PFSK-1 (cell line): ENCODE results near the gene AGER.

ENCODE experiments used
- FOXP2 ChIP-seq: optimal IDR thresholded peaks from 2 replicates; pipeline ENCODE3; 2011; ENCODE audit warnings: borderline replicate concordance, control low read depth, inconsistent platforms; ENCODE audit not compliant: insufficient read depth; ENCODE audit errors: extremely low read length, extremely low read depth
- POLR2AphosphoS5 ChIP-seq: IDR thresholded peaks from 2 replicates; pipeline ENCODE4 v1.6.1; 2012; ENCODE audit warnings: low read depth, mild to moderate bottlenecking, control low read depth, low read length, moderate library complexity
- SIN3A ChIP-seq: IDR thresholded peaks from 2 replicates; pipeline ENCODE4 v1.6.1; 2012; ENCODE audit warnings: mild to moderate bottlenecking, low read length, moderate library complexity, borderline replicate concordance; ENCODE audit not compliant: insufficient read depth
- TAF1 ChIP-seq: IDR thresholded peaks from 2 replicates; pipeline ENCODE4 v1.6.1; 2012; ENCODE audit warnings: low read length, control low read depth, borderline replicate concordance; ENCODE audit not compliant: insufficient read depth
- TF ChIP-seq, protein P1 (sequence below), 2 experiments: IDR thresholded peaks; 2 replicates each; pipeline versions ENCODE4 v1.6.1 to v1.8.0; 2011 to 2012; ENCODE audit warnings: low read depth in 2 of 2, low read length in 2 of 2, control low read depth in 1 of 2, inconsistent platforms in 1 of 2, mild to moderate bottlenecking in 1 of 2, moderate library complexity in 1 of 2; ENCODE audit not compliant: insufficient read depth in 1 of 2

AGER gene

DNA sequence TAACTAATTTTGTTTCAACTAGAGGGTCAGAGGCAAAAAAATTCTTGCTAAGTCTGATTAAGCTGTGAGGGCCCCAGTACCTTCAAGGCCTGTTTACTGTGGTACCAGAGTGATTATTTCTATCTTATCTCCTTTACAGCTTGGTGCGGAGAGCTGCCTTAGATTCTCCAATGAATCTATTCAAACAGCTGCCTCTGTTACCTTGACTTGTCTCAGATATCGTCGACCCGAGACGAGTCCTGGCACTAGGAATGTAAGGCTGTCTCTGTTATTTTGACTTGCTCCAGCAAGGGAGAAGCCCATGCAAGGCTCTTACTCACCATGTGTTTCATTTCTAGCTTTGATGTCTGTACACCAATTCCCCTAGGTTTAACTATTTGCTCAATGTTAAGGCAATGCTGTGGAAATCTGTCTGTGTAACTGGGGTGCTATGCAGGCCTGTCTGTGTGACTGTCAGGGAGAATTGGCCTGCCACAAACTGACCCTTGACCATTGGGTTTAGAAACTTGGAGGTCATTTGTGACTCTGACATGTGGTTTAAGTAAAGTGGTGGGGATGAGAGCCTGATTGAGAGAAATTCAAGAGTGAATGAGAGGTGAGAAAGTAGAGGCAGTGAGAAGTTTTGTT is 43.5 kb downstream of the AGER start:
- no peak for TF ChIP-seq SIN3A
- no peak for TF ChIP-seq TAF1
- TF ChIP-seq FOXP2 = no peak
- TF ChIP-seq, protein P1, sequence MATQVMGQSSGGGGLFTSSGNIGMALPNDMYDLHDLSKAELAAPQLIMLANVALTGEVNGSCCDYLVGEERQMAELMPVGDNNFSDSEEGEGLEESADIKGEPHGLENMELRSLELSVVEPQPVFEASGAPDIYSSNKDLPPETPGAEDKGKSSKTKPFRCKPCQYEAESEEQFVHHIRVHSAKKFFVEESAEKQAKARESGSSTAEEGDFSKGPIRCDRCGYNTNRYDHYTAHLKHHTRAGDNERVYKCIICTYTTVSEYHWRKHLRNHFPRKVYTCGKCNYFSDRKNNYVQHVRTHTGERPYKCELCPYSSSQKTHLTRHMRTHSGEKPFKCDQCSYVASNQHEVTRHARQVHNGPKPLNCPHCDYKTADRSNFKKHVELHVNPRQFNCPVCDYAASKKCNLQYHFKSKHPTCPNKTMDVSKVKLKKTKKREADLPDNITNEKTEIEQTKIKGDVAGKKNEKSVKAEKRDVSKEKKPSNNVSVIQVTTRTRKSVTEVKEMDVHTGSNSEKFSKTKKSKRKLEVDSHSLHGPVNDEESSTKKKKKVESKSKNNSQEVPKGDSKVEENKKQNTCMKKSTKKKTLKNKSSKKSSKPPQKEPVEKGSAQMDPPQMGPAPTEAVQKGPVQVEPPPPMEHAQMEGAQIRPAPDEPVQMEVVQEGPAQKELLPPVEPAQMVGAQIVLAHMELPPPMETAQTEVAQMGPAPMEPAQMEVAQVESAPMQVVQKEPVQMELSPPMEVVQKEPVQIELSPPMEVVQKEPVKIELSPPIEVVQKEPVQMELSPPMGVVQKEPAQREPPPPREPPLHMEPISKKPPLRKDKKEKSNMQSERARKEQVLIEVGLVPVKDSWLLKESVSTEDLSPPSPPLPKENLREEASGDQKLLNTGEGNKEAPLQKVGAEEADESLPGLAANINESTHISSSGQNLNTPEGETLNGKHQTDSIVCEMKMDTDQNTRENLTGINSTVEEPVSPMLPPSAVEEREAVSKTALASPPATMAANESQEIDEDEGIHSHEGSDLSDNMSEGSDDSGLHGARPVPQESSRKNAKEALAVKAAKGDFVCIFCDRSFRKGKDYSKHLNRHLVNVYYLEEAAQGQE (IDR thresholded peaks at IDR 0.05; ENCODE audit: insufficient read depth in 1 of 2, low read depth in 2 of 2, low read length in 2 of 2) = no peak
- TF ChIP-seq POLR2AphosphoS5 = no peak

DNA sequence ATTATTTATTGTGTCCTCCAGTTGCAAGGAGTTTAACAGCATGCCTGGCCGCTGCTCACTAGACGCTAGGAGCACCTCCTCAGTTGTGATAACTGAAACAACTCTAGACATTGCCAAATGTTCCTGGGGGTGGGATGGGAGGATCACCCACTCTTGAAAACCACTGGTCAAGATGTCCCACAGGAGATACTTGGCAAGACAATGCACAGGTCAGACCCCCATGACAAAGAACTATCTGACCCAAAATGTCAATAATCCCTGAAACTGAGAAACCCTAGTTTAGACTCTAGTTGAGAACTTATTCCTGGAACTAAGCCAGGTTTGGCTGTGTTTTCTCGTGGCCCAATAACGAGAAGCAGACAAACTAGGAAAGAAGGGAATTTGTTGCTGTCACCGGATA is 44.5 kb downstream of the AGER start:
- TF ChIP-seq, protein P1 (IDR thresholded peaks at IDR 0.05; ENCODE audit: insufficient read depth in 1 of 2, low read depth in 2 of 2, low read length in 2 of 2) = no peak
- no peak for TF ChIP-seq TAF1
- TF ChIP-seq FOXP2 = no peak
- TF ChIP-seq POLR2AphosphoS5 = no peak
- no peak for TF ChIP-seq SIN3A

DNA sequence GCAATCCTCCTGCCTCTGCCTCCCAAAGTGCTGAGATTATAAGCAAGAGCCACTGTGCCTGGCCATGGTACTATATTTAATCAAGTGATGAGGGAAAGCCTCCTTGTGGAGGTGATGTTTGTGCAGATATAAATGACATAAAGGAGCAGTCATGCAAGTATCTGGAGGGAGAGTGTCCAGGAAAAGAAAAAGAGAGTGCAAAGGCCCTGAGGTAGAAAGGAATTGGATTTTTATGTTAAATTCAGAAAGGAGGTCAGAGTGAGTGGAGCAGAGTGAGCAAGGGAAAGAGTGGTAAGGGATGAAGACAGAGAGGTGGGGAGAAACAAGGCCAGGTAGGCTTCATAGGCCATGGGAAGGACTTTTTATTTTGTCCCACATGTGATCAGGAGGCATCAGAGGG is 46.6 kb downstream of the AGER start:
- TF ChIP-seq FOXP2 (no peak), TAF1 (no peak), SIN3A (no peak), POLR2AphosphoS5 (no peak)
- TF ChIP-seq, protein P1 (IDR thresholded peaks at IDR 0.05; ENCODE audit: insufficient read depth in 1 of 2, low read depth in 2 of 2, low read length in 2 of 2) = no peak

DNA sequence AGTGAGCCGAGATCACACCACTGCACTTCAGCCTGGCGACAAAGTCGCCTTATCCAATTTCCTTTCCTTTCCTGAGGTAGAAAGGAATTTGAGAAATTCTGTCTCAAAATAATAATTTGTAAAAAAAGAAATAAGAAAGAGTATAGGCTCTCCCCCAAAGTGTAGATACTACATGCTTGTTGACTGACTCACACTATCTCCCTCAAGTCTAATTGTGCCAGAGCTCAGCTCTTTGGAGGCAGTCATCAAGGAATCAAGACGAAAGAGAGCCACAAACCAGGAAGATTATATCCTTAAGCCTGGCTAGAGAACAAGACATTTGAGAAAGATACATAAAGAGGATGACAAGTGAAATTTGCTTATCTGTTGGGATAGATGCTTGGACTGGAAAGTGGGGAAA is 50.3 kb downstream of the AGER start:
- no peak for TF ChIP-seq SIN3A
- no peak for TF ChIP-seq POLR2AphosphoS5
- TF ChIP-seq, protein P1 (IDR thresholded peaks at IDR 0.05; ENCODE audit: insufficient read depth in 1 of 2, low read depth in 2 of 2, low read length in 2 of 2) = no peak
- TF ChIP-seq TAF1 = no peak
- no peak for TF ChIP-seq FOXP2

DNA sequence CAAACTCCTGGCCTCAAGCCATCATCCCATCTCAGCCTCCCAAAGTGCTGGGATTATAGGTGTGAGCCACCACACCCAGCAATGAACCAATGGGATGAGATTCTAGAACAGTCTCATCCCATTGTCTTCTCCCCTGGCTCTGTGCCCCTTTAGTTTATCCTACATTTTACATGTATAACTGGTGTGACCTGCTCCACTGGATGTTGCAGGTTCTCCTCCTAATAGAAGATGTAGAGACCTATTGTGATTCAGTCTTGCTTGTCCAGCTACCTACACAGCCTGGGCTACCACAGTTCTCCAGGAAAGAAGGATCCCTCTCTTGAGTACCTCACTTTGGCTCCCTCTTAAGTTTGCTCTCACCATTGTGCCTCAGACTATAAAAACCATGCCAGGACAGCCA is 51.9 kb downstream of the AGER start:
- TF ChIP-seq TAF1 = no peak
- TF ChIP-seq, protein P1 (IDR thresholded peaks at IDR 0.05; ENCODE audit: insufficient read depth in 1 of 2, low read depth in 2 of 2, low read length in 2 of 2) = no peak
- TF ChIP-seq FOXP2 = no peak
- TF ChIP-seq POLR2AphosphoS5 = no peak
- no peak for TF ChIP-seq SIN3A
